HepG2 (cell line): ENCODE results near the gene SDF2. TPM values are rescaled to one million over a fixed set of nuclear protein-coding genes. Genes with fewer than 3 reads are reported as not detected.

Experiments
- ATRX ChIP-seq: sonication (generic); formaldehyde crosslinking; IDR thresholded peaks from 2 replicates; pipeline ENCODE4 v1.4.0; 2020; ENCODE audit warnings: missing genetic modification reagents, borderline replicate concordance
- CTCF ChIP-seq: sonication (generic); formaldehyde crosslinking; IDR thresholded peaks from 2 replicates; pipeline ENCODE4 v1.5.0; 2020; ENCODE audit warnings: mild to moderate bottlenecking, missing genetic modification reagents, moderate library complexity
- ETS1 ChIP-seq: sonication (generic); formaldehyde crosslinking; IDR thresholded peaks from 2 replicates; pipeline ENCODE4 v1.4.0; 2020; ENCODE audit warnings: missing genetic modification reagents
- FUBP1 ChIP-seq: sonication (generic); formaldehyde crosslinking; IDR thresholded peaks from 2 replicates; pipeline ENCODE4 v1.5.1; 2020; ENCODE audit warnings: missing genetic modification reagents, mild to moderate bottlenecking, borderline replicate concordance
- HMG20B ChIP-seq: conservative IDR thresholded peaks from 2 replicates; pipeline ENCODE4 v1.6.1; 2016; ENCODE audit warnings: missing genetic modification reagents, missing compliant biosample characterization
- HNRNPK ChIP-seq: fragments of 200-400 bp; formaldehyde crosslinking; IDR thresholded peaks from 2 replicates; pipeline ENCODE4 v1.6.1; 2018; ENCODE audit warnings: low read length, low read depth, moderate library complexity, mild to moderate bottlenecking; ENCODE audit not compliant: poor library complexity, severe bottlenecking
- KDM5A ChIP-seq: fragments of 200-600 bp; sonication (generic); IDR thresholded peaks from 2 replicates; pipeline ENCODE4 v1.7.0; 2018; ENCODE audit warnings: antibody characterized with exemption, mild to moderate bottlenecking, low read length, borderline replicate concordance
- KMT2A ChIP-seq: sonication (generic); formaldehyde crosslinking; IDR thresholded peaks from 2 replicates; pipeline ENCODE4 v1.4.0; 2020; ENCODE audit warnings: missing genetic modification reagents
- LCORL ChIP-seq, 2 experiments: fragments of 450-650 bp in 1 of 2; sonication (generic) in 1 of 2; formaldehyde crosslinking in 1 of 2; IDR thresholded peaks; 2 replicates each; pipeline versions ENCODE4 v1.5.0 to v1.6.1; 2017 to 2020; ENCODE audit warnings: antibody characterized with exemption in 1 of 2, missing genetic modification reagents in 1 of 2
- MNT ChIP-seq: fragments of 450-650 bp; IDR thresholded peaks from 2 replicates; pipeline ENCODE4 v1.6.1; 2016
- NCOR1 ChIP-seq: fragments of 200-600 bp; sonication (generic); IDR thresholded peaks from 2 replicates; pipeline ENCODE4 v1.7.0; 2017; ENCODE audit warnings: antibody characterized with exemption, low read length, borderline replicate concordance
- NKX3-1 ChIP-seq: sonication (generic); formaldehyde crosslinking; IDR thresholded peaks from 2 replicates; pipeline ENCODE4 v1.5.0; 2020; ENCODE audit warnings: missing genetic modification reagents
- TEF ChIP-seq: sonication (generic); formaldehyde crosslinking; IDR thresholded peaks from 2 replicates; pipeline ENCODE4 v1.5.0; 2020; ENCODE audit warnings: missing genetic modification reagents
- ZNF30 ChIP-seq: sonication (generic); formaldehyde crosslinking; IDR thresholded peaks from 2 replicates; pipeline ENCODE4 v1.5.0; 2020; ENCODE audit warnings: mild to moderate bottlenecking, missing genetic modification reagents
- ZNF572 ChIP-seq: sonication (generic); formaldehyde crosslinking; IDR thresholded peaks from 2 replicates; pipeline ENCODE4 v1.5.1; 2020; ENCODE audit warnings: mild to moderate bottlenecking, missing genetic modification reagents
- ZNF607 ChIP-seq: sonication (generic); formaldehyde crosslinking; IDR thresholded peaks from 2 replicates; pipeline ENCODE4 v1.5.1; 2020; ENCODE audit warnings: missing genetic modification reagents, mild to moderate bottlenecking, borderline replicate concordance
- ZNF672 ChIP-seq: sonication (generic); formaldehyde crosslinking; IDR thresholded peaks from 2 replicates; pipeline ENCODE4 v1.8.1; 2022; ENCODE audit warnings: missing genetic modification reagents
- ZNF678 ChIP-seq: sonication (generic); formaldehyde crosslinking; IDR thresholded peaks from 2 replicates; pipeline ENCODE4 v1.4.0; 2020; ENCODE audit warnings: mild to moderate bottlenecking, missing genetic modification reagents
- ZNF816 ChIP-seq: sonication (generic); formaldehyde crosslinking; IDR thresholded peaks from 2 replicates; pipeline ENCODE4 v1.8.0; 2022; ENCODE audit warnings: missing genetic modification reagents, mild to moderate bottlenecking, borderline replicate concordance
- ZZZ3 ChIP-seq: sonication (generic); formaldehyde crosslinking; IDR thresholded peaks from 2 replicates; pipeline ENCODE4 v1.4.0; 2020; ENCODE audit warnings: missing genetic modification reagents, mild to moderate bottlenecking, borderline replicate concordance
- polyA plus RNA-seq, 8 experiments: library from polyadenylated mRNA; depleted of rRNA in 3 of 8; stranded (reverse) in 7 of 8; unstranded in 1 of 8; fragments of >200 nt; fragmentation: Illumina TruSeq in 4 of 8; extraction: Trizol in 4 of 8; gene quantifications; 2 replicates each; pipeline versions ENCODE4 v1.2.1 to v1.2.3, GENCODE V29; 2011 to 2016; ENCODE audit warnings: low read depth in 4 of 8, missing spikeins in 1 of 8, mixed read lengths in 1 of 8; ENCODE audit not compliant: insufficient read depth in 1 of 8
- total RNA-seq, 5 experiments: library from RNA; depleted of rRNA; stranded (reverse); fragments of >200 nt; fragmentation: Illumina TruSeq; extraction: Trizol; gene quantifications; 2 replicates each; pipeline ENCODE4 v1.2.3, GENCODE V29; 2016; ENCODE audit warnings: low read depth in 1 of 5

SDF2 gene
- total and polyA plus RNA-seq, 2 of the 13 experiments (the other 11 are each of a cell fraction or from before 2014, with no cell fraction given), result 58.2 to 58.4 TPM

- TF ChIP-seq ZNF678 (CRISPR knock-in tag) (no peak), KMT2A (no peak; the same call in 1 of the 2 replicates), ZNF30 (CRISPR knock-in tag) (no peak), ETS1 (CRISPR knock-in tag) (0 out of 2 replicates have a peak, but pooled peaks have one; percentile 71), TEF (CRISPR knock-in tag) (no peak; the same call in 1 of the 2 replicates), NCOR1 (no peak), HNRNPK (peak; percentile 93), ZNF607 (peak; percentile 70), ZNF572 (CRISPR knock-in tag) (no peak), FUBP1 (CRISPR knock-in tag) (no peak), CTCF (CRISPR knock-in tag) (no peak), HMG20B (CRISPR knock-in tag) (0 out of 2 replicates have a peak, but pooled peaks have one; percentile 30), MNT (no peak), ZNF672 (CRISPR knock-in tag) (no peak), ZZZ3 (no peak), ZNF816 (CRISPR knock-in tag) (no peak), KDM5A (no peak), LCORL (IDR thresholded peaks at IDR 0.05) (no peak), LCORL (CRISPR knock-in tag; IDR thresholded peaks at IDR 0.05) (no peak), NKX3-1 (0 out of 2 replicates have a peak, but pooled peaks have one; percentile 19), ATRX (CRISPR knock-in tag) (no peak)
These were observed 49.4 kb upstream of the SDF2 start (continued) for GRCh38 chr17:28710861-28711722.
